HEK293 (cell line): ENCODE measurements around the gene ZNF425.

Experiments used
- IKZF3 ChIP-seq: fragments of 450-650 bp; IDR thresholded peaks from 2 replicates; pipeline ENCODE4 v1.5.0; 2018; ENCODE audit warnings: missing biosample characterization, mild to moderate bottlenecking, missing genetic modification characterization, moderate library complexity
- KLF10 ChIP-seq: fragments of 450-650 bp; IDR thresholded peaks from 2 replicates; pipeline ENCODE4 v1.5.1; 2018; ENCODE audit warnings: missing biosample characterization, mild to moderate bottlenecking, missing genetic modification characterization
- OVOL3 ChIP-seq: fragments of 450-650 bp; formaldehyde crosslinking; IDR thresholded peaks from 2 replicates; pipeline ENCODE4 v1.5.1; 2016; ENCODE audit warnings: missing biosample characterization, missing genetic modification characterization
- PRDM1 ChIP-seq: fragments of 450-650 bp; formaldehyde crosslinking; IDR thresholded peaks from 2 replicates; pipeline ENCODE4; 2016; ENCODE audit warnings: missing biosample characterization, missing genetic modification characterization
- SETDB1 ChIP-seq: IDR thresholded peaks from one replicate; pipeline ENCODE4 v1.6.1; 2017; ENCODE audit warnings: mild to moderate bottlenecking, low read length, moderate library complexity, mixed read lengths; ENCODE audit not compliant: insufficient read length
- WT1 ChIP-seq: fragments of 450-650 bp; formaldehyde crosslinking; IDR thresholded peaks from 2 replicates; pipeline ENCODE4 v1.5.1; 2016; ENCODE audit warnings: missing biosample characterization, missing genetic modification characterization
- YY1 ChIP-seq: fragments of 450-650 bp; formaldehyde crosslinking; IDR thresholded peaks from 2 replicates; pipeline ENCODE4 v1.5.1; 2018; ENCODE audit warnings: missing biosample characterization, missing genetic modification characterization
- YY2 ChIP-seq: fragments of 450-650 bp; formaldehyde crosslinking; IDR thresholded peaks from 2 replicates; pipeline ENCODE4 v1.5.1; 2016; ENCODE audit warnings: missing biosample characterization, missing genetic modification characterization
- ZBTB20 ChIP-seq: fragments of 450-650 bp; formaldehyde crosslinking; IDR thresholded peaks from 2 replicates; pipeline ENCODE4 v1.5.1; 2016; ENCODE audit warnings: missing biosample characterization, missing genetic modification characterization
- ZBTB21 ChIP-seq: fragments of 450-650 bp; formaldehyde crosslinking; IDR thresholded peaks from 2 replicates; pipeline ENCODE4 v1.5.1; 2017; ENCODE audit warnings: missing biosample characterization, missing genetic modification characterization
- ZBTB8A ChIP-seq: fragments of 450-650 bp; formaldehyde crosslinking; IDR thresholded peaks from 2 replicates; pipeline ENCODE4 v1.5.1; 2016; ENCODE audit warnings: missing biosample characterization, missing genetic modification characterization
- ZFHX2 ChIP-seq: fragments of 450-650 bp; formaldehyde crosslinking; conservative IDR thresholded peaks from 2 replicates; pipeline ENCODE4 v1.5.1; 2016; ENCODE audit warnings: missing biosample characterization, missing genetic modification characterization
- ZIC2 ChIP-seq: fragments of 450-650 bp; formaldehyde crosslinking; IDR thresholded peaks from 2 replicates; pipeline ENCODE4 v1.5.1; 2016; ENCODE audit warnings: missing biosample characterization, missing genetic modification characterization
- ZNF121 ChIP-seq: fragments of 450-650 bp; formaldehyde crosslinking; IDR thresholded peaks from 2 replicates; pipeline ENCODE4 v1.5.1; 2016; ENCODE audit warnings: missing biosample characterization, missing genetic modification characterization
- ZNF26 ChIP-seq: fragments of 450-650 bp; formaldehyde crosslinking; IDR thresholded peaks from 2 replicates; pipeline ENCODE4 v1.5.1; 2016; ENCODE audit warnings: missing biosample characterization, missing genetic modification characterization
- ZNF266 ChIP-seq: fragments of 450-650 bp; formaldehyde crosslinking; IDR thresholded peaks from 2 replicates; pipeline ENCODE4 v1.5.1; 2016; ENCODE audit warnings: missing biosample characterization, missing genetic modification characterization, low read depth
- ZNF311 ChIP-seq: fragments of 450-650 bp; formaldehyde crosslinking; IDR thresholded peaks from 2 replicates; pipeline ENCODE4 v1.5.1; 2017; ENCODE audit warnings: missing biosample characterization, missing genetic modification characterization, borderline replicate concordance
- ZNF335 ChIP-seq: fragments of 450-650 bp; formaldehyde crosslinking; conservative IDR thresholded peaks from 2 replicates; pipeline ENCODE4 v1.5.1; 2016; ENCODE audit warnings: missing biosample characterization, missing genetic modification characterization
- ZNF341 ChIP-seq: fragments of 450-650 bp; formaldehyde crosslinking; IDR thresholded peaks from 2 replicates; pipeline ENCODE4; 2016; ENCODE audit warnings: low read depth, missing biosample characterization, missing genetic modification characterization
- ZNF398 ChIP-seq: fragments of 450-650 bp; formaldehyde crosslinking; IDR thresholded peaks from 2 replicates; pipeline ENCODE4 v1.5.1; 2017; ENCODE audit warnings: missing biosample characterization, missing genetic modification characterization
- ZNF423 ChIP-seq: fragments of 450-650 bp; formaldehyde crosslinking; IDR thresholded peaks from 2 replicates; pipeline ENCODE4 v1.5.1; 2016; ENCODE audit warnings: missing biosample characterization, missing genetic modification characterization
- ZNF473 ChIP-seq: fragments of 450-650 bp; formaldehyde crosslinking; IDR thresholded peaks from 2 replicates; pipeline ENCODE4 v1.5.1; 2017; ENCODE audit warnings: missing biosample characterization, missing genetic modification characterization
- ZNF518A ChIP-seq: fragments of 450-650 bp; formaldehyde crosslinking; conservative IDR thresholded peaks from 2 replicates; pipeline ENCODE4 v1.5.1; 2016; ENCODE audit warnings: low read depth, missing biosample characterization, missing genetic modification characterization
- ZNF561 ChIP-seq: fragments of 450-650 bp; IDR thresholded peaks from 2 replicates; pipeline ENCODE4 v1.5.1; 2018; ENCODE audit warnings: missing biosample characterization, missing genetic modification characterization, borderline replicate concordance
- ZNF624 ChIP-seq: fragments of 450-650 bp; formaldehyde crosslinking; IDR thresholded peaks from 2 replicates; pipeline ENCODE4 v1.5.1; 2017; ENCODE audit warnings: missing biosample characterization, missing genetic modification characterization
- ZNF777 ChIP-seq: fragments of 450-650 bp; formaldehyde crosslinking; IDR thresholded peaks from 2 replicates; pipeline ENCODE4 v1.5.1; 2017; ENCODE audit warnings: missing biosample characterization, missing genetic modification characterization, borderline replicate concordance
- ZNF837 ChIP-seq: fragments of 450-650 bp; formaldehyde crosslinking; IDR thresholded peaks from 2 replicates; pipeline ENCODE4 v1.5.1; 2016; ENCODE audit warnings: missing biosample characterization, missing genetic modification characterization
- ZSCAN30 ChIP-seq: fragments of 450-650 bp; IDR thresholded peaks from 2 replicates; pipeline ENCODE4 v1.5.1; 2018; ENCODE audit warnings: missing biosample characterization, mild to moderate bottlenecking, missing genetic modification characterization, moderate library complexity
- TF ChIP-seq, protein P1 (sequence below): fragments of 450-650 bp; formaldehyde crosslinking; IDR thresholded peaks from 2 replicates; pipeline ENCODE4 v1.5.1; 2016; ENCODE audit warnings: missing biosample characterization, missing genetic modification characterization
- TF ChIP-seq, protein P2 (sequence below): fragments of 450-650 bp; formaldehyde crosslinking; IDR thresholded peaks from 2 replicates; pipeline ENCODE4 v1.5.1; 2016; ENCODE audit warnings: missing biosample characterization, missing genetic modification characterization

The ZNF425 gene

GRCh38 chr7:149126662-149127266 lies 640 bp upstream of the ZNF425 start (continued):
- TF ChIP-seq ZBTB21 (tag by site-specific recombination), result peak; percentile 45
- peak; percentile 77 for TF ChIP-seq ZNF777 (tag by site-specific recombination)
- no peak for TF ChIP-seq ZNF311 (tag by site-specific recombination)
- TF ChIP-seq ZSCAN30, result no peak
- TF ChIP-seq WT1 (tag by site-specific recombination), result no peak; the same call in 1 of the 2 replicates
- TF ChIP-seq YY2 (tag by site-specific recombination), result peak; percentile 37; the same call in 1 of the 2 replicates
- TF ChIP-seq ZBTB8A (tag by site-specific recombination), result peak; percentile 96
- TF ChIP-seq ZBTB20 (tag by site-specific recombination), result peak; percentile 22
- peak; percentile 64 for TF ChIP-seq ZNF335 (tag by site-specific recombination)
- TF ChIP-seq ZNF561, result peak; percentile 6; the same call in 1 of the 2 replicates
- TF ChIP-seq ZNF121 (tag by site-specific recombination), result 0 out of 2 replicates have a peak, but pooled peaks have one; percentile 43
- peak; percentile 61 for TF ChIP-seq ZNF398 (tag by site-specific recombination)
- TF ChIP-seq PRDM1 (tag by site-specific recombination), result peak; percentile 86
- TF ChIP-seq ZNF473 (tag by site-specific recombination), result no peak
- 0 out of 2 replicates have a peak, but pooled peaks have one; percentile 14 for TF ChIP-seq ZNF624
- TF ChIP-seq, protein P1, sequence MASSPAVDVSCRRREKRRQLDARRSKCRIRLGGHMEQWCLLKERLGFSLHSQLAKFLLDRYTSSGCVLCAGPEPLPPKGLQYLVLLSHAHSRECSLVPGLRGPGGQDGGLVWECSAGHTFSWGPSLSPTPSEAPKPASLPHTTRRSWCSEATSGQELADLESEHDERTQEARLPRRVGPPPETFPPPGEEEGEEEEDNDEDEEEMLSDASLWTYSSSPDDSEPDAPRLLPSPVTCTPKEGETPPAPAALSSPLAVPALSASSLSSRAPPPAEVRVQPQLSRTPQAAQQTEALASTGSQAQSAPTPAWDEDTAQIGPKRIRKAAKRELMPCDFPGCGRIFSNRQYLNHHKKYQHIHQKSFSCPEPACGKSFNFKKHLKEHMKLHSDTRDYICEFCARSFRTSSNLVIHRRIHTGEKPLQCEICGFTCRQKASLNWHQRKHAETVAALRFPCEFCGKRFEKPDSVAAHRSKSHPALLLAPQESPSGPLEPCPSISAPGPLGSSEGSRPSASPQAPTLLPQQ (tag by site-specific recombination), result peak; percentile 97
- TF ChIP-seq OVOL3 (tag by site-specific recombination), result 0 out of 2 replicates have a peak, but pooled peaks have one; percentile 17
- peak; percentile 81 for TF ChIP-seq ZNF423
- peak; percentile 98 for TF ChIP-seq ZFHX2
- 0 out of 2 replicates have a peak, but pooled peaks have one; percentile 6 for TF ChIP-seq ZNF341 (tag by site-specific recombination)
- TF ChIP-seq, protein P2, sequence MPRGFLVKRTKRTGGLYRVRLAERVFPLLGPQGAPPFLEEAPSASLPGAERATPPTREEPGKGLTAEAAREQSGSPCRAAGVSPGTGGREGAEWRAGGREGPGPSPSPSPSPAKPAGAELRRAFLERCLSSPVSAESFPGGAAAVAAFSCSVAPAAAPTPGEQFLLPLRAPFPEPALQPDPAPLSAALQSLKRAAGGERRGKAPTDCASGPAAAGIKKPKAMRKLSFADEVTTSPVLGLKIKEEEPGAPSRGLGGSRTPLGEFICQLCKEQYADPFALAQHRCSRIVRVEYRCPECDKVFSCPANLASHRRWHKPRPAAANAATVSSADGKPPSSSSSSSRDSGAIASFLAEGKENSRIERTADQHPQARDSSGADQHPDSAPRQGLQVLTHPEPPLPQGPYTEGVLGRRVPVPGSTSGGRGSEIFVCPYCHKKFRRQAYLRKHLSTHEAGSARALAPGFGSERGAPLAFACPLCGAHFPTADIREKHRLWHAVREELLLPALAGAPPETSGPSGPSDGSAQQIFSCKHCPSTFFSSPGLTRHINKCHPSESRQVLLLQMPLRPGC (tag by site-specific recombination), result no peak
- no peak for TF ChIP-seq ZNF266 (tag by site-specific recombination)
- no peak for TF ChIP-seq KLF10 (tag by site-specific recombination)
- TF ChIP-seq IKZF3, result peak; percentile 35; the same call in 1 of the 2 replicates
- TF ChIP-seq ZNF518A (tag by site-specific recombination), result 0 out of 2 replicates have a peak, but pooled peaks have one; percentile 12
- TF ChIP-seq SETDB1, result no peak
- TF ChIP-seq ZNF26, result no peak
- peak; percentile 77 for TF ChIP-seq YY1 (tag by site-specific recombination)
- TF ChIP-seq ZIC2 (tag by site-specific recombination), result peak; percentile 87
- TF ChIP-seq ZNF837 (tag by site-specific recombination), result no peak
